H9 (cell line): ENCODE data around the gene OR1K1. TPM values are rescaled to one million over a fixed set of nuclear protein-coding genes. Genes with fewer than 3 reads are reported as not detected.

Experiments
- DNase-seq: peaks from one replicate; pipeline ENCODE4 v3.0.0-alpha.2; 2017
- H2AFZ ChIP-seq: one replicate; pipeline ENCODE4 v1.6.1; 2013; ENCODE audit warnings: mild to moderate bottlenecking, low read length, control low read depth, moderate library complexity
- H2AK5ac ChIP-seq: 2 replicates; pipeline ENCODE4 v1.6.1; 2013; ENCODE audit warnings: low read length, control low read depth, mixed read lengths; ENCODE audit not compliant: insufficient read length
- H2BK120ac ChIP-seq: one replicate; pipeline ENCODE4 v1.6.1; 2013; ENCODE audit warnings: low read depth, mild to moderate bottlenecking, low read length, control low read depth, inconsistent platforms; ENCODE audit not compliant: poor library complexity, severe bottlenecking
- H2BK12ac ChIP-seq: 2 replicates; pipeline ENCODE4 v1.6.1; 2013; ENCODE audit warnings: low read length, control low read depth, mixed read lengths, low read depth; ENCODE audit not compliant: insufficient read length
- H2BK15ac ChIP-seq: 2 replicates; pipeline ENCODE4 v1.6.1; 2013; ENCODE audit warnings: low read depth, low read length, control low read depth
- H2BK20ac ChIP-seq: one replicate; pipeline ENCODE4 v1.6.1; 2013; ENCODE audit warnings: low read depth, mild to moderate bottlenecking, low read length, control low read depth, inconsistent platforms; ENCODE audit not compliant: poor library complexity, severe bottlenecking
- H2BK5ac ChIP-seq: 2 replicates; pipeline ENCODE4 v1.6.1; 2013; ENCODE audit warnings: low read length, control low read depth, mixed read lengths; ENCODE audit not compliant: insufficient read length
- H3K14ac ChIP-seq: 2 replicates; pipeline ENCODE4 v1.6.1; 2013; ENCODE audit warnings: low read length, control low read depth; ENCODE audit not compliant: insufficient read depth
- H3K18ac ChIP-seq: 2 replicates; pipeline ENCODE4 v1.6.1; 2013; ENCODE audit warnings: low read depth, mild to moderate bottlenecking, mixed read lengths, low read length, control low read depth; ENCODE audit not compliant: insufficient read length
- H3K23ac ChIP-seq: 2 replicates; pipeline ENCODE4 v1.6.1; 2013; ENCODE audit warnings: low read length, control low read depth, mixed read lengths, low read depth; ENCODE audit not compliant: insufficient read length
- H3K23me2 ChIP-seq: 2 replicates; pipeline ENCODE4 v1.6.1; 2013; ENCODE audit warnings: low read depth, mild to moderate bottlenecking, mixed read lengths, low read length, control low read depth; ENCODE audit not compliant: insufficient read length, poor library complexity, severe bottlenecking
- H3K27ac ChIP-seq: 2 replicates; pipeline ENCODE4 v1.5.1; 2013; ENCODE audit warnings: low read length, control low read depth, mixed read lengths, low read depth; ENCODE audit not compliant: insufficient read length
- H3K27me3 ChIP-seq: 2 replicates; pipeline ENCODE4 v1.6.1; 2013; ENCODE audit warnings: low read length, control low read depth, inconsistent platforms; ENCODE audit not compliant: insufficient read depth
- H3K4ac ChIP-seq: 2 replicates; pipeline ENCODE4 v1.6.1; 2013; ENCODE audit warnings: low read depth, mild to moderate bottlenecking, control low read depth, inconsistent platforms, low read length, moderate library complexity
- H3K4me1 ChIP-seq: 2 replicates; pipeline ENCODE4 v1.6.1; 2013; ENCODE audit warnings: low read length, control low read depth, inconsistent platforms; ENCODE audit not compliant: insufficient read depth
- H3K4me2 ChIP-seq: 2 replicates; pipeline ENCODE4 v1.6.1; 2013; ENCODE audit warnings: low read length, control low read depth, mixed read lengths; ENCODE audit not compliant: insufficient read length, insufficient read depth
- H3K56ac ChIP-seq: 2 replicates; pipeline ENCODE4 v1.6.1; 2013; ENCODE audit warnings: low read depth, mild to moderate bottlenecking, mixed read lengths, low read length, control low read depth; ENCODE audit not compliant: insufficient read length
- H3K79me1 ChIP-seq: 2 replicates; pipeline ENCODE4 v1.6.1; 2013; ENCODE audit warnings: low read depth, mild to moderate bottlenecking, moderate library complexity, low read length, control low read depth, inconsistent platforms; ENCODE audit not compliant: insufficient read depth, poor library complexity, severe bottlenecking
- H3K79me2 ChIP-seq: 2 replicates; pipeline ENCODE4 v1.6.1; 2013; ENCODE audit warnings: low read length, control low read depth, inconsistent platforms; ENCODE audit not compliant: insufficient read depth
- H3K9ac ChIP-seq: 2 replicates; pipeline ENCODE4 v1.6.1; 2013; ENCODE audit warnings: low read length, control low read depth, mixed read lengths; ENCODE audit not compliant: insufficient read length; ENCODE audit errors: extremely low read depth
- H3K9me3 ChIP-seq: one replicate; pipeline ENCODE4 v1.6.1; 2013; ENCODE audit warnings: low read depth, low read length, inconsistent platforms; ENCODE audit not compliant: control insufficient read depth
- H3T11ph ChIP-seq: one replicate; pipeline ENCODE4 v1.6.1; 2013; ENCODE audit warnings: mild to moderate bottlenecking, low read length, control low read depth, inconsistent platforms
- H4K20me1 ChIP-seq: one replicate; pipeline ENCODE4 v1.6.1; 2013; ENCODE audit not compliant: control insufficient read depth, insufficient read length, insufficient read depth
- H4K5ac ChIP-seq: 2 replicates; pipeline ENCODE4 v1.6.1; 2013; ENCODE audit warnings: low read depth, mild to moderate bottlenecking, mixed read lengths, low read length, control low read depth; ENCODE audit not compliant: insufficient read length
- H4K8ac ChIP-seq: replicated peaks from 2 replicates; pipeline ENCODE4 v1.6.1; 2013; ENCODE audit warnings: low read length, control low read depth, mixed read lengths, low read depth; ENCODE audit not compliant: insufficient read length
- H4K91ac ChIP-seq: 2 replicates; pipeline ENCODE4 v1.6.1; 2013; ENCODE audit warnings: low read depth, mild to moderate bottlenecking, moderate library complexity, mixed read lengths, low read length, control low read depth; ENCODE audit not compliant: insufficient read length
- H3K27ac Mint-ChIP-seq, 3 experiments: 2 replicates in 2 of 3; 3 replicates in 1 of 3; pipeline ENCODE4 v1.8.0; 2020 to 2021; ENCODE audit warnings: mixed read lengths in 3 of 3, mild to moderate bottlenecking in 1 of 3, moderate library complexity in 1 of 3
- H3K27me3 Mint-ChIP-seq: 2 replicates; pipeline ENCODE4 v1.8.0; 2021; ENCODE audit warnings: low read depth, mild to moderate bottlenecking, moderate library complexity, mixed read lengths
- H3K36me3 Mint-ChIP-seq, 3 experiments: 2 replicates in 2 of 3; 3 replicates in 1 of 3; pipeline ENCODE4 v1.8.0; 2020 to 2021; ENCODE audit warnings: low read depth in 3 of 3, mixed read lengths in 3 of 3; ENCODE audit not compliant: insufficient read depth in 1 of 3
- H3K4me1 Mint-ChIP-seq, 2 experiments: 2 replicates each; pipeline ENCODE4 v1.8.0; 2020; ENCODE audit warnings: mixed read lengths in 2 of 2
- H3K4me3 Mint-ChIP-seq, 2 experiments: 2 replicates in 1 of 2; 3 replicates in 1 of 2; pipeline ENCODE4 v1.8.0; 2020 to 2021; ENCODE audit warnings: mild to moderate bottlenecking in 2 of 2, mixed read lengths in 2 of 2, moderate library complexity in 1 of 2
- H3K9me3 Mint-ChIP-seq, 2 experiments: 2 replicates in 1 of 2; 3 replicates in 1 of 2; pipeline ENCODE4 v1.8.0; 2020; ENCODE audit warnings: mild to moderate bottlenecking in 2 of 2, mixed read lengths in 2 of 2, moderate library complexity in 1 of 2
- WGBS: extraction: QIAGEN DNeasy Blood & Tissue Kit; methylation state at CpG from one replicate; pipeline ENCODE4 v1.1.7; 2013; ENCODE audit warnings: missing lambda C conversion rate, low lambda C conversion rate, mixed read lengths; ENCODE audit not compliant: insufficient read length; ENCODE audit errors: extremely low coverage; 5-methylcytosine and 5-hydroxymethylcytosine counted together
- long read RNA-seq: library from polyadenylated mRNA; unstranded; transcript quantifications from one replicate; pipeline ENCODE4 v2.0.0, GENCODE V29; 2020
- total RNA-seq: library from RNA; stranded (reverse); gene quantifications from 2 replicates; pipeline ENCODE4 v1.2.1, GENCODE V29; 2021
- TF ChIP-seq, protein P1 (sequence below): fragments of 200-600 bp; sonication (generic); conservative IDR thresholded peaks from 3 replicates; pipeline ENCODE4 v1.8.0; 2021; ENCODE audit warnings: antibody characterized with exemption, mild to moderate bottlenecking

Gene OR1K1, protein sequence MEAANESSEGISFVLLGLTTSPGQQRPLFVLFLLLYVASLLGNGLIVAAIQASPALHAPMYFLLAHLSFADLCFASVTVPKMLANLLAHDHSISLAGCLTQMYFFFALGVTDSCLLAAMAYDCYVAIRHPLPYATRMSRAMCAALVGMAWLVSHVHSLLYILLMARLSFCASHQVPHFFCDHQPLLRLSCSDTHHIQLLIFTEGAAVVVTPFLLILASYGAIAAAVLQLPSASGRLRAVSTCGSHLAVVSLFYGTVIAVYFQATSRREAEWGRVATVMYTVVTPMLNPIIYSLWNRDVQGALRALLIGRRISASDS
- total RNA-seq: not detected in 2 replicates
- long read RNA-seq: 0 reads

DNA sequence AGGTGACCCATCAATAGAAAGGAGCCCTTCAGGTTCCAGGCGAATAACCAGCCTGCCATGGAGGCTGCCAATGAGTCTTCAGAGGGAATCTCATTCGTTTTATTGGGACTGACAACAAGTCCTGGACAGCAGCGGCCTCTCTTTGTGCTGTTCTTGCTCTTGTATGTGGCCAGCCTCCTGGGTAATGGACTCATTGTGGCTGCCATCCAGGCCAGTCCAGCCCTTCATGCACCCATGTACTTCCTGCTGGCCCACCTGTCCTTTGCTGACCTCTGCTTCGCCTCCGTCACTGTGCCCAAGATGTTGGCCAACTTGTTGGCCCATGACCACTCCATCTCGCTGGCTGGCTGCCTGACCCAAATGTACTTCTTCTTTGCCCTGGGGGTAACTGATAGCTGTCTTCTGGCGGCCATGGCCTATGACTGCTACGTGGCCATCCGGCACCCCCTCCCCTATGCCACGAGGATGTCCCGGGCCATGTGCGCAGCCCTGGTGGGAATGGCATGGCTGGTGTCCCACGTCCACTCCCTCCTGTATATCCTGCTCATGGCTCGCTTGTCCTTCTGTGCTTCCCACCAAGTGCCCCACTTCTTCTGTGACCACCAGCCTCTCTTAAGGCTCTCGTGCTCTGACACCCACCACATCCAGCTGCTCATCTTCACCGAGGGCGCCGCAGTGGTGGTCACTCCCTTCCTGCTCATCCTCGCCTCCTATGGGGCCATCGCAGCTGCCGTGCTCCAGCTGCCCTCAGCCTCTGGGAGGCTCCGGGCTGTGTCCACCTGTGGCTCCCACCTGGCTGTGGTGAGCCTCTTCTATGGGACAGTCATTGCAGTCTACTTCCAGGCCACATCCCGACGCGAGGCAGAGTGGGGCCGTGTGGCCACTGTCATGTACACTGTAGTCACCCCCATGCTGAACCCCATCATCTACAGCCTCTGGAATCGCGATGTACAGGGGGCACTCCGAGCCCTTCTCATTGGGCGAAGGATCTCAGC lies at the start of gene OR1K1:
Gene OR1K1 (plus strand): TSS at position 58 of the 995 bp plus-strand sequence. CDS start 0 bp downstream, at position 58.
- DNase-seq: no peak
- Mint-ChIP-seq H3K9me3 (peaks cover 32 to 85% of the 10 kb centered on the region in 2 experiments), H3K4me1 (no peaks in the 10 kb centered on the region), H3K27ac (peak within 1 kb of the TSS in 1 of 3 experiments; percentile 14; a peak in 1 of 7 replicates), H3K36me3 (peaks cover 0 to 24% (median 19%) of the 10 kb centered on the region in 3 experiments; a peak in 5 of 7 replicates), H3K27me3 (peaks cover 4% of the 10 kb centered on the region), H3K4me3 (no peak within 1 kb of the TSS)
- Histone ChIP-seq H3K79me1 (no peaks in the 10 kb centered on the region), H2BK15ac (no peak within 1 kb of the TSS), H3K79me2 (no peaks in the 10 kb centered on the region), H3K23me2 (peaks cover 3% of the 10 kb centered on the region), H3K9ac (no peak within 1 kb of the TSS), H4K5ac (no peak within 1 kb of the TSS), H4K8ac (no peak within 1 kb of the TSS), H3K4me1 (no peaks in the 10 kb centered on the region), H3K23ac (no peak within 1 kb of the TSS), H3K4me2 (no peak within 1 kb of the TSS), H3K4ac (no peak within 1 kb of the TSS), H3K27ac (no peak within 1 kb of the TSS), H2AK5ac (no peak within 1 kb of the TSS), H2BK5ac (no peak within 1 kb of the TSS), H3T11ph (no peak within 1 kb of the TSS), H3K14ac (no peak within 1 kb of the TSS), H3K9me3 (peaks cover 15% of the 10 kb centered on the region), H4K91ac (no peak within 1 kb of the TSS), H3K18ac (no peak within 1 kb of the TSS), H2BK20ac (no peak within 1 kb of the TSS), H4K20me1 (no peaks in the 10 kb centered on the region), H3K27me3 (no peaks in the 10 kb centered on the region), H3K56ac (no peak within 1 kb of the TSS), H2BK120ac (no peak within 1 kb of the TSS), H2AFZ (no peak within 1 kb of the TSS), H2BK12ac (no peak within 1 kb of the TSS)
- TF ChIP-seq, protein P1, sequence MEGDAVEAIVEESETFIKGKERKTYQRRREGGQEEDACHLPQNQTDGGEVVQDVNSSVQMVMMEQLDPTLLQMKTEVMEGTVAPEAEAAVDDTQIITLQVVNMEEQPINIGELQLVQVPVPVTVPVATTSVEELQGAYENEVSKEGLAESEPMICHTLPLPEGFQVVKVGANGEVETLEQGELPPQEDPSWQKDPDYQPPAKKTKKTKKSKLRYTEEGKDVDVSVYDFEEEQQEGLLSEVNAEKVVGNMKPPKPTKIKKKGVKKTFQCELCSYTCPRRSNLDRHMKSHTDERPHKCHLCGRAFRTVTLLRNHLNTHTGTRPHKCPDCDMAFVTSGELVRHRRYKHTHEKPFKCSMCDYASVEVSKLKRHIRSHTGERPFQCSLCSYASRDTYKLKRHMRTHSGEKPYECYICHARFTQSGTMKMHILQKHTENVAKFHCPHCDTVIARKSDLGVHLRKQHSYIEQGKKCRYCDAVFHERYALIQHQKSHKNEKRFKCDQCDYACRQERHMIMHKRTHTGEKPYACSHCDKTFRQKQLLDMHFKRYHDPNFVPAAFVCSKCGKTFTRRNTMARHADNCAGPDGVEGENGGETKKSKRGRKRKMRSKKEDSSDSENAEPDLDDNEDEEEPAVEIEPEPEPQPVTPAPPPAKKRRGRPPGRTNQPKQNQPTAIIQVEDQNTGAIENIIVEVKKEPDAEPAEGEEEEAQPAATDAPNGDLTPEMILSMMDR: no peak
- WGBS: no CpG with 5 or more reads among the region's 30 CpGs
